Right lobe of liver (tissue), 4 donors: ENCODE data around the gene AIP.

Experiments
- CTCF ChIP-seq, 4 donors: fragments of 200-600 bp in 3 of 4; fragments of 450-650 bp in 1 of 4; IDR thresholded peaks; one replicate each; pipeline versions ENCODE4 v1.5.1 to v1.8.0; 2016 to 2022; ENCODE audit warnings: antibody characterized with exemption in 4 of 4, mild to moderate bottlenecking in 2 of 4
- POLR2A ChIP-seq: fragments of 450-650 bp; IDR thresholded peaks from one replicate; pipeline ENCODE4 v1.6.1; 2017; ENCODE audit warnings: antibody characterized with exemption, mild to moderate bottlenecking
- donor health status: DM: no; HTN: no; CAD: no.
- donor health status: DM: no; HTN: no; CAD: no.
- donor health status: DM: no; HTN: yes; CAD: no.

GRCh38 chr11:67508486-67509121 is 25.8 kb downstream of the AIP start:
- TF ChIP-seq POLR2A (peak; percentile 20), CTCF (IDR thresholded peaks at IDR 0.05) (no peak)
